Spinal cord (tissue), 10 donors: Measurements from ENCODE around the gene MAPKAPK2. TPM values are rescaled to one million over a fixed set of nuclear protein-coding genes. Genes with fewer than 3 reads are reported as not detected.

Experiments
- DNase-seq, 6 donors: peaks; one replicate each; pipeline versions ENCODE4 v3.0.0 to v3.0.0-alpha.2; 2013 to 2015; ENCODE audit warnings: low spot score in 6 of 6, low read depth in 4 of 6
- H3K27ac ChIP-seq: one replicate; pipeline ENCODE4 v1.5.1; 2013; ENCODE audit warnings: low read depth, low read length, control low read depth
- H3K27me3 ChIP-seq: one replicate; pipeline ENCODE4 v1.6.1; 2013; ENCODE audit warnings: low read length; ENCODE audit not compliant: control insufficient read depth, insufficient read depth
- H3K36me3 ChIP-seq: one replicate; pipeline ENCODE4 v1.6.1; 2013; ENCODE audit warnings: low read length; ENCODE audit not compliant: control insufficient read depth, insufficient read depth
- H3K4me1 ChIP-seq: one replicate; pipeline ENCODE4 v1.6.1; 2013; ENCODE audit warnings: low read length; ENCODE audit not compliant: control insufficient read depth, insufficient read depth
- H3K4me3 ChIP-seq: one replicate; pipeline ENCODE4 v1.5.1; 2013; ENCODE audit warnings: low read depth, low read length, control low read depth
- H3K9me3 ChIP-seq: one replicate; pipeline ENCODE4 v1.6.1; 2013; ENCODE audit warnings: low read length; ENCODE audit not compliant: control insufficient read depth, insufficient read depth
- WGBS: methylation state at CpG from one replicate; pipeline ENCODE4 v1.1.5; 2013; ENCODE audit warnings: missing lambda C conversion rate; ENCODE audit not compliant: insufficient coverage; 5-methylcytosine and 5-hydroxymethylcytosine counted together
- polyA plus RNA-seq, 2 donors: library from polyadenylated mRNA; unstranded; fragments of 120-200 nt; gene quantifications; one replicate each; pipeline ENCODE4 v1.2.1, GENCODE V29; 2013; ENCODE audit not compliant: insufficient read length in 2 of 2
- total RNA-seq, 2 donors: library from RNA; depleted of rRNA in 1 of 2; stranded (reverse); fragments of 120-200 nt in 1 of 2; fragments of >200 nt in 1 of 2; gene quantifications; one replicate each; pipeline versions ENCODE4 v1.2.3 to v1.2.4, GENCODE V29; 2013 to 2014
- donor health status: healthy.

The MAPKAPK2 gene
- total and polyA plus RNA-seq, 4 donors, result 17.3 to 42.7 (median 35.4) TPM

- 33% methylated on average over 2 of the region's 5 CpGs for WGBS
- Histone ChIP-seq H3K27ac (no peak overlapping the region), H3K27me3 (peaks cover 2% of the 10 kb centered on the region)
Measured at GRCh38 chr1:206679738-206680211, 4.9 kb upstream of the MAPKAPK2 start.

DNA sequence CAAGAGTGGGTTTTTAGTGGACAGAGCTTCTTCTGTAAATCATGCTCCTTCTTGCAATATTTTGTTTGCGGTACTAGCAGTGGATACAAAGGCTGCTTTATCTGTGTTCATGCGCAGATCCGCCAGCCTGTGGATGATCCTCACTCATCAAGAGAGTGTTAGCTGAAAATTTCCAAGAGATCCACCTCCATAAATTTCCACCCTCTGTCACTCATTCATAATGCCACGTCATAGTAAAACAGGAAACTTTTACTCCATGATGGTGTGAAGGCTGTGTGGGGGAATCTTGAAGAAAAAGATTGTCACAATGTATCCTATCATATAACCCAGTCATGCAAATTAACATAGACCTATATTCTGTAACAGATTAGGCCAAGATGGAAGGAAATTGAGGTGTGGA is 4.4 kb upstream of the MAPKAPK2 start:
- DNase-seq, result no peak
- no peak overlapping the region for H3K4me3 ChIP-seq
- no CpG with 5 or more reads among the region's 4 CpGs for WGBS
- no peak overlapping the region for H3K27ac ChIP-seq
- H3K9me3 ChIP-seq, result no peaks in the 10 kb centered on the region
- peaks cover 7% of the 10 kb centered on the region for H3K4me1 ChIP-seq
- H3K36me3 ChIP-seq, result no peaks in the 10 kb centered on the region
- peaks cover 2% of the 10 kb centered on the region for H3K27me3 ChIP-seq

More at GRCh38 chr1:206679738-206680211, 4.9 kb upstream of the MAPKAPK2 start:
- H3K4me1 ChIP-seq, result peaks cover 7% of the 10 kb centered on the region
- no peaks in the 10 kb centered on the region for H3K9me3 ChIP-seq
- no peak for DNase-seq
- H3K36me3 ChIP-seq, result no peaks in the 10 kb centered on the region
- H3K4me3 ChIP-seq, result no peak overlapping the region

- Histone ChIP-seq H3K9me3 (no peaks in the 10 kb centered on the region), H3K27ac (no peak overlapping the region), H3K4me1 (peaks cover 10% of the 10 kb centered on the region), H3K4me3 (no peak overlapping the region), H3K27me3 (peaks cover 2% of the 10 kb centered on the region), H3K36me3 (no peaks in the 10 kb centered on the region)
- WGBS, result no CpG with 5 or more reads among the region's 2 CpGs
- DNase-seq, result no peak
Measured at GRCh38 chr1:206681359-206681758, 3.3 kb upstream of the MAPKAPK2 start.

DNA sequence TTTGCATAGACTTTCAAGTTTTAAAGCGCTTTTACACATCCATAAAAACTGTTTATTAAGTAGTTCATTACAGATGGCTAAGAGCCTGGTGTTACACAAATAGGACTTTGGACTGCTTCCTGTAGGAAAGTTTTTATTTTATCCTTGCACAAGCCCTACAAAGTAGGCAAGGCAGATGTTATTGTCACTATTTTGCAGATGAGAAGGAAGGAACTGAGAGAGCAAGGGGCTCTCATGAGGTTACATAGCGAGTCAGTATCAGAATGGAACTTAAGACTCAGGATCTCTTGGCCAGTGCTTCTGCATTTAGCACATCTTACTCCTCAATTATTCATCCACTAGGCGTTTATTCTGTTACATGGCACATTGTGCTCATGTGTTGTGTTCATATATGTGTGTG is 2.6 kb upstream of the MAPKAPK2 start:
- Histone ChIP-seq H3K4me3 (no peak overlapping the region), H3K4me1 (peaks cover 11% of the 10 kb centered on the region), H3K27ac (no peak overlapping the region), H3K9me3 (no peaks in the 10 kb centered on the region), H3K36me3 (no peaks in the 10 kb centered on the region), H3K27me3 (peaks cover 2% of the 10 kb centered on the region)
- no CpG with 5 or more reads among the region's 3 CpGs for WGBS
- no peak for DNase-seq

DNA sequence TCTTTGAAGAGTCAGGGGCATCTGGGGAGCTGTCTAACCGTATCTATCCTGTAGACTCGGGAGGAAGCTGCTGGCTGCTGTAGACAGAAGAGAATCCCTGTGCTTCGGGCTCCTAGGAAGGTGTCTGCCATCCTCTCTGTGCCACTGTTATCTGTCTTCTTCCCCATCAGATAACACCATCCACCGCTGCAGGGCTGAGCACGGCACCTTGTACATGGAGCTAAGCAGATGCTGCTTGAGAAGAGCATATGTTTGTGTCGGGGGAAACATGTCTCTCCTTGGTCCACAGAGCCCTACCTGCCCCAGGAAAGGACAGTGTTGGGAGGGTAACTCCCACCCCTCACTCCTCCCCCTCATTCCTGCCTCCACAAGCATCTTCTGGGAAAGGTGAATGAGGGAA is 1.4 kb upstream of the MAPKAPK2 start:
- no peaks in the 10 kb centered on the region for H3K9me3 ChIP-seq
- H3K4me1 ChIP-seq, result peaks cover 16% of the 10 kb centered on the region
- no peak overlapping the region for H3K27ac ChIP-seq
- 89% methylated on average over 3 of the region's 6 CpGs for WGBS
- peaks cover 2% of the 10 kb centered on the region for H3K27me3 ChIP-seq
- no peak overlapping the region for H3K4me3 ChIP-seq
- H3K36me3 ChIP-seq, result no peaks in the 10 kb centered on the region
- DNase-seq, result no peak

GRCh38 chr1:206684003-206684402 is 702 bp upstream of the MAPKAPK2 start:
- DNase-seq, result no peak
- Histone ChIP-seq H3K9me3 (no peaks in the 10 kb centered on the region), H3K4me3 (peak overlapping the region; percentile 54), H3K27ac (no peak overlapping the region), H3K27me3 (peaks cover 2% of the 10 kb centered on the region), H3K4me1 (peaks cover 16% of the 10 kb centered on the region), H3K36me3 (no peaks in the 10 kb centered on the region)
- 92% methylated on average over 3 of the region's 8 CpGs for WGBS

- peak in 2 of 6 donors; percentile 44 to 57 for DNase-seq
- no peaks in the 10 kb centered on the region for H3K36me3 ChIP-seq
- H3K4me1 ChIP-seq, result peaks cover 21% of the 10 kb centered on the region
- 0% methylated on average over 48 of the region's 48 CpGs for WGBS
- no peaks in the 10 kb centered on the region for H3K9me3 ChIP-seq
- peak overlapping the region; percentile 94 for H3K27ac ChIP-seq
- peak overlapping the region; percentile 74 for H3K4me3 ChIP-seq
- H3K27me3 ChIP-seq, result peaks cover 2% of the 10 kb centered on the region
Measured at GRCh38 chr1:206685334-206685768, 646 bp downstream of the MAPKAPK2 start.

GRCh38 chr1:206685769-206686477 is 1.2 kb downstream of the MAPKAPK2 start:
- 0% methylated on average over 46 of the region's 48 CpGs for WGBS
- DNase-seq, result peak in 2 of 6 donors; percentile 47 to 72
- H3K9me3 ChIP-seq, result no peaks in the 10 kb centered on the region
- no peaks in the 10 kb centered on the region for H3K36me3 ChIP-seq
- H3K27me3 ChIP-seq, result peaks cover 2% of the 10 kb centered on the region
- peak overlapping the region; percentile 94 for H3K27ac ChIP-seq
- peaks cover 26% of the 10 kb centered on the region for H3K4me1 ChIP-seq
- peak overlapping the region; percentile 74 for H3K4me3 ChIP-seq

- no peaks in the 10 kb centered on the region for H3K9me3 ChIP-seq
- peak overlapping the region; percentile 94 for H3K27ac ChIP-seq
- H3K36me3 ChIP-seq, result no peaks in the 10 kb centered on the region
- no peak for DNase-seq
- peak overlapping the region; percentile 74 for H3K4me3 ChIP-seq
- H3K27me3 ChIP-seq, result peaks cover 2% of the 10 kb centered on the region
- H3K4me1 ChIP-seq, result peaks cover 31% of the 10 kb centered on the region
- 30% methylated on average over 2 of the region's 8 CpGs for WGBS
Measured at GRCh38 chr1:206686478-206687249, 2.0 kb downstream of the MAPKAPK2 start.
